C4-2B (cell line): Measurements from ENCODE around the gene SULT1C3.

Source experiments
- H3K27ac ChIP-seq: fragments of 450-650 bp; 2 replicates; pipeline ENCODE4 v1.5.1; 2017
- ZFX ChIP-seq: fragments of 450-650 bp; IDR thresholded peaks from 2 replicates; pipeline ENCODE4 v1.6.1; 2017
- TF ChIP-seq, protein P1 (sequence below): fragments of 450-650 bp; conservative IDR thresholded peaks from 2 replicates; pipeline ENCODE4 v1.5.1; 2017; ENCODE audit warnings: mild to moderate bottlenecking

The SULT1C3 gene

DNA sequence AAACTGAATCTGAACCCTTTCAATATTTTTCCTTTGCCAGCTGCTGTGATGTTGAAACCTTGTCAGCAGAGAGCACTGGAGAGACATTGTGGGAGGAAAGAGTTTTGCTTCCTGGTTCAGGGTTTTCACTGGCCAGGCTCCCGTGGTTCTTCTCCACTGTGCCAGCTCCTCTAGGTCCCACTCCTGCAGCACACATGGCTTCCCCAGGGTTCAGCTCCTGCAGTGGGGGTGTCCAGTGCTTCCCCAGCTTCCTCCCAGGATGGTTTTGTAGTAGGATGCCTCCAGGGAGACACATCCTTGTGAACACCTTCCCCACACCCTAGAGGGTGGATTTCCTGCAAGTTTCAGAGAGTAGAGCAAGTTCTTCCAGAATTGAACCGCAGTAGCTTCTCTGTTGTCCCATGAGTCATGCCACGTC lies 24.0 kb upstream of the SULT1C3 start:
- TF ChIP-seq ZFX, result no peak
- TF ChIP-seq, protein P1, sequence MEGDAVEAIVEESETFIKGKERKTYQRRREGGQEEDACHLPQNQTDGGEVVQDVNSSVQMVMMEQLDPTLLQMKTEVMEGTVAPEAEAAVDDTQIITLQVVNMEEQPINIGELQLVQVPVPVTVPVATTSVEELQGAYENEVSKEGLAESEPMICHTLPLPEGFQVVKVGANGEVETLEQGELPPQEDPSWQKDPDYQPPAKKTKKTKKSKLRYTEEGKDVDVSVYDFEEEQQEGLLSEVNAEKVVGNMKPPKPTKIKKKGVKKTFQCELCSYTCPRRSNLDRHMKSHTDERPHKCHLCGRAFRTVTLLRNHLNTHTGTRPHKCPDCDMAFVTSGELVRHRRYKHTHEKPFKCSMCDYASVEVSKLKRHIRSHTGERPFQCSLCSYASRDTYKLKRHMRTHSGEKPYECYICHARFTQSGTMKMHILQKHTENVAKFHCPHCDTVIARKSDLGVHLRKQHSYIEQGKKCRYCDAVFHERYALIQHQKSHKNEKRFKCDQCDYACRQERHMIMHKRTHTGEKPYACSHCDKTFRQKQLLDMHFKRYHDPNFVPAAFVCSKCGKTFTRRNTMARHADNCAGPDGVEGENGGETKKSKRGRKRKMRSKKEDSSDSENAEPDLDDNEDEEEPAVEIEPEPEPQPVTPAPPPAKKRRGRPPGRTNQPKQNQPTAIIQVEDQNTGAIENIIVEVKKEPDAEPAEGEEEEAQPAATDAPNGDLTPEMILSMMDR, result peak; percentile 80
- H3K27ac ChIP-seq, result peak overlapping the region; percentile 70

GRCh38 chr2:108217211-108217610 lies 22.6 kb upstream of the SULT1C3 start:
- H3K27ac ChIP-seq, result no peak overlapping the region
- no peak for TF ChIP-seq ZFX

GRCh38 chr2:108219688-108220087 lies 20.1 kb upstream of the SULT1C3 start:
- TF ChIP-seq, protein P1, result no peak
- TF ChIP-seq ZFX, result no peak
- peak overlapping the region; percentile 81 for H3K27ac ChIP-seq

DNA sequence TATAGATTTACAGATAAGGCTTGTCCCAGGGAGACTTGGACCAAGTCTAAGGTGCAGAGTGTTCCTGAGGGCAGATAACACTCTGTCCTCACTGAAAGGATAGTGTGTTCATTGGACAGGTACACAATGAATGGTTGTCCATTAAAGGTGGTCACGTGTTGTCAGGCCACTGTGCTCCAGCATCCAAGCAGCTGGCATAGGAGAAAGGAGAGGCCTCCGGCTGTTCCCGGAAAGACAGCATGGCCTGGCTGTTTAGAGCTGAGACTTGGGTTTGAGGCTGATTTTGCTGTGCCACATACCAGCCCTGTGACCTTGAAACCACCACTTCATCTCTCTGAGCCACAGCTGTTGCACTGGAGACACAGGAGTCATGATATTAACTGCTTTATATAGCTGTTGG lies 19.6 kb upstream of the SULT1C3 start:
- H3K27ac ChIP-seq, result peak overlapping the region; percentile 81
- TF ChIP-seq ZFX, result no peak
- TF ChIP-seq, protein P1, result no peak

DNA sequence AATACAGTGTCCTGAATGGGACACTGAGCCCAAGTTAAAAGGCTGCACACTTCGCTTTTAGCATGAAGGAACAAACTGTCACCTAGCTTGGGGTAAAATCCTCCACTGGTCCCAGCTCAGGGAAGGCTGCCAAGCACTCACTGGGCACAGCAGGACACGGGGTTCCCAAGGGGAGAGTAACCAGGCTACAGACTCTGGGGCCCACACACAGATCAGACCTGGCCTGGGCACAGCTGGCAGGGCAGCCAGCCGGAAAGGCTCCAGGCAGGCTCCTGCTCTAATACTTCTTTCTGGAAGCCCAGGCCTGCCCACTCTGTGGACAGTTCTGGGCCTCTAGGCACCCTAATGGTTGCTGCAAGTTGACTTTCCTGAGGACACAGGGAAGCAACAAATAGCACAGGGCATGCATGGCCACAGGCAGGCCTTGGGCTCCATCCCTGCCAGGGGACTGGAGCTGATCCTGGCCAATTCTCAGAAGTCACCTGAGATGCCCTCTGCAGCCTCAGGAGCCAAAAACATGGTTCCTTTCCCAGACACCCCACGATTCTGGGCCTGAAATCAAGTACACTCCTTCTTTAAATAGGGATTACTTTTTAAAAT lies 18.7 kb upstream of the SULT1C3 start:
- peak; percentile 31; the same call in 1 of the 2 replicates for TF ChIP-seq ZFX
- TF ChIP-seq, protein P1, result no peak
- peak overlapping the region; percentile 81 for H3K27ac ChIP-seq

GRCh38 chr2:108222261-108222660 lies 17.5 kb upstream of the SULT1C3 start:
- peak overlapping the region; percentile 29; the same call in 1 of the 2 replicates for H3K27ac ChIP-seq
- TF ChIP-seq ZFX, result no peak
- TF ChIP-seq, protein P1, result no peak

GRCh38 chr2:108223573-108223972 lies 16.2 kb upstream of the SULT1C3 start:
- TF ChIP-seq, protein P1, result no peak
- no peak for TF ChIP-seq ZFX
- no peak overlapping the region for H3K27ac ChIP-seq

DNA sequence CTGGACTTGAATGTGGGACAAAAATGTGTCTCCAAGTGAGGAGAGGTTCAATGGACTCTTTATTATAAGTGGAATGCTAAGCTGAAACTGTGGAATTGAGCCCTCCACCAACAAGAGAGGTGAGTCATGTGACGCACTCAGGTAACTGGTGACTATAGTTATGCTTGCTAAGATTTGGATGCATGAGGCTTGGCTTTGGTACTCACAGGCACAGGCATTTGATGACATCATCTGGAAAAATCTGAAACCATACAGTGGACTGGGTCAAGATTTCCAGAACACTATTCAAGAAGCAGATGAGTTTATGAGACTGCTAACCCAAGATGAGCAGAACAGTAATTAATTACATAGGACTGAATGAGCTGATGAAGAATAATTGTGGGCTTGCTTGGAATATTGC lies 15.7 kb upstream of the SULT1C3 start:
- H3K27ac ChIP-seq, result no peak overlapping the region
- TF ChIP-seq, protein P1, result no peak
- no peak for TF ChIP-seq ZFX
